ENCODE results near the gene MREG.

- no peak for TF ChIP-seq CTCF (IDR thresholded peaks at IDR 0.05 in 4 of 5, conservative IDR thresholded peaks at IDR 0.05 in 1 of 5)
- no peak for TF ChIP-seq POLR2A (IDR thresholded peaks at IDR 0.05)
Observed at GRCh38 chr2:215907147-215907546, 106.2 kb downstream of the MREG start.
